Gastrocnemius medialis (tissue), 4 donors: ENCODE results near the gene SLC6A4.

Experiments used
- POLR2A ChIP-seq, 2 donors: fragments of 450-650 bp; IDR thresholded peaks; one replicate each; pipeline ENCODE4 v1.6.1; 2017; ENCODE audit warnings: antibody characterized with exemption in 2 of 2, mild to moderate bottlenecking in 2 of 2, moderate library complexity in 2 of 2
- TF ChIP-seq, protein P1 (sequence below), 5 experiments: fragments of 450-650 bp in 3 of 5; fragments of 200-600 bp in 2 of 5; sonication (generic) in 2 of 5; IDR thresholded peaks in 4 of 5; conservative IDR thresholded peaks in 1 of 5; 1 replicate in 4 of 5; 2 replicates in 1 of 5; pipeline ENCODE4 v1.5.1; 2016 to 2019; ENCODE audit warnings: antibody characterized with exemption in 5 of 5, mild to moderate bottlenecking in 3 of 5, moderate library complexity in 3 of 5

GRCh38 chr17:30278032-30278431, 42.5 kb upstream of the SLC6A4 start:
- no peak for TF ChIP-seq POLR2A (IDR thresholded peaks at IDR 0.05)
- TF ChIP-seq, protein P1, sequence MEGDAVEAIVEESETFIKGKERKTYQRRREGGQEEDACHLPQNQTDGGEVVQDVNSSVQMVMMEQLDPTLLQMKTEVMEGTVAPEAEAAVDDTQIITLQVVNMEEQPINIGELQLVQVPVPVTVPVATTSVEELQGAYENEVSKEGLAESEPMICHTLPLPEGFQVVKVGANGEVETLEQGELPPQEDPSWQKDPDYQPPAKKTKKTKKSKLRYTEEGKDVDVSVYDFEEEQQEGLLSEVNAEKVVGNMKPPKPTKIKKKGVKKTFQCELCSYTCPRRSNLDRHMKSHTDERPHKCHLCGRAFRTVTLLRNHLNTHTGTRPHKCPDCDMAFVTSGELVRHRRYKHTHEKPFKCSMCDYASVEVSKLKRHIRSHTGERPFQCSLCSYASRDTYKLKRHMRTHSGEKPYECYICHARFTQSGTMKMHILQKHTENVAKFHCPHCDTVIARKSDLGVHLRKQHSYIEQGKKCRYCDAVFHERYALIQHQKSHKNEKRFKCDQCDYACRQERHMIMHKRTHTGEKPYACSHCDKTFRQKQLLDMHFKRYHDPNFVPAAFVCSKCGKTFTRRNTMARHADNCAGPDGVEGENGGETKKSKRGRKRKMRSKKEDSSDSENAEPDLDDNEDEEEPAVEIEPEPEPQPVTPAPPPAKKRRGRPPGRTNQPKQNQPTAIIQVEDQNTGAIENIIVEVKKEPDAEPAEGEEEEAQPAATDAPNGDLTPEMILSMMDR (IDR thresholded peaks at IDR 0.05 in 4 of 5, conservative IDR thresholded peaks at IDR 0.05 in 1 of 5), result peak in 3 of 5 experiments; percentile 26 to 50 (median 42)
